ENCODE measurements around the gene COPA. TPM values are rescaled to one million over a fixed set of nuclear protein-coding genes. Genes with fewer than 3 reads are reported as not detected.

The COPA gene
- total RNA-seq, 1 donor from 2014 or later, result 178 TPM

- Mint-ChIP-seq H3K27me3 (ENCODE audit: unreplicated experiment) (no peaks in the 10 kb centered on the region), H3K9me3 (ENCODE audit: unreplicated experiment) (no peaks in the 10 kb centered on the region), H3K27ac (ENCODE audit: unreplicated experiment) (no peak overlapping the region), H3K4me3 (ENCODE audit: unreplicated experiment) (no peak overlapping the region), H3K36me3 (ENCODE audit: low read depth, unreplicated experiment) (peaks cover 30% of the 10 kb centered on the region), H3K4me1 (ENCODE audit: unreplicated experiment) (no peaks in the 10 kb centered on the region)
- TF ChIP-seq CTCF (IDR thresholded peaks at IDR 0.05; ENCODE audit: unreplicated experiment), result no peak
- no peak for DNase-seq (ENCODE audit: low spot score)
Measured at GRCh38 chr1:160325252-160325651, 17.8 kb downstream of the COPA start.

GRCh38 chr1:160322831-160323230 is 20.2 kb downstream of the COPA start:
- H3K4me3 Mint-ChIP-seq (ENCODE audit: unreplicated experiment), result no peak overlapping the region
- no peak for TF ChIP-seq CTCF (IDR thresholded peaks at IDR 0.05; ENCODE audit: unreplicated experiment)
- no peaks in the 10 kb centered on the region for H3K9me3 Mint-ChIP-seq (ENCODE audit: unreplicated experiment)
- no peaks in the 10 kb centered on the region for H3K27me3 Mint-ChIP-seq (ENCODE audit: unreplicated experiment)
- peaks cover 18% of the 10 kb centered on the region for H3K36me3 Mint-ChIP-seq (ENCODE audit: low read depth, unreplicated experiment)
- no peak for DNase-seq (ENCODE audit: low spot score)
- no peaks in the 10 kb centered on the region for H3K4me1 Mint-ChIP-seq (ENCODE audit: unreplicated experiment)
- H3K27ac Mint-ChIP-seq (ENCODE audit: unreplicated experiment), result no peak overlapping the region

GRCh38 chr1:160315359-160315758 is 27.7 kb downstream of the COPA start:
- H3K27ac Mint-ChIP-seq (ENCODE audit: unreplicated experiment), result no peak overlapping the region
- no peaks in the 10 kb centered on the region for H3K4me1 Mint-ChIP-seq (ENCODE audit: unreplicated experiment)
- no peaks in the 10 kb centered on the region for H3K9me3 Mint-ChIP-seq (ENCODE audit: unreplicated experiment)
- peaks cover 3% of the 10 kb centered on the region for H3K27me3 Mint-ChIP-seq (ENCODE audit: unreplicated experiment)
- TF ChIP-seq CTCF (IDR thresholded peaks at IDR 0.05; ENCODE audit: unreplicated experiment), result no peak
- no peak for DNase-seq (ENCODE audit: low spot score)
- no peak overlapping the region for H3K4me3 Mint-ChIP-seq (ENCODE audit: unreplicated experiment)
- H3K36me3 Mint-ChIP-seq (ENCODE audit: low read depth, unreplicated experiment), result peaks cover 42% of the 10 kb centered on the region

GRCh38 chr1:160309571-160309970 is 33.5 kb downstream of the COPA start:
- Mint-ChIP-seq H3K9me3 (ENCODE audit: unreplicated experiment) (no peaks in the 10 kb centered on the region), H3K27me3 (ENCODE audit: unreplicated experiment) (peaks cover 1% of the 10 kb centered on the region), H3K4me1 (ENCODE audit: unreplicated experiment) (peaks cover 14% of the 10 kb centered on the region), H3K36me3 (ENCODE audit: low read depth, unreplicated experiment) (peaks cover 43% of the 10 kb centered on the region), H3K4me3 (ENCODE audit: unreplicated experiment) (no peak overlapping the region), H3K27ac (ENCODE audit: unreplicated experiment) (no peak overlapping the region)
- TF ChIP-seq CTCF (IDR thresholded peaks at IDR 0.05; ENCODE audit: unreplicated experiment), result no peak
- no peak for DNase-seq (ENCODE audit: low spot score)

- H3K9me3 Mint-ChIP-seq (ENCODE audit: unreplicated experiment), result no peaks in the 10 kb centered on the region
- peaks cover 1% of the 10 kb centered on the region for H3K27me3 Mint-ChIP-seq (ENCODE audit: unreplicated experiment)
- peaks cover 14% of the 10 kb centered on the region for H3K4me1 Mint-ChIP-seq (ENCODE audit: unreplicated experiment)
- DNase-seq (ENCODE audit: low spot score), result no peak
- no peak overlapping the region for H3K4me3 Mint-ChIP-seq (ENCODE audit: unreplicated experiment)
- no peak overlapping the region for H3K27ac Mint-ChIP-seq (ENCODE audit: unreplicated experiment)
- H3K36me3 Mint-ChIP-seq (ENCODE audit: low read depth, unreplicated experiment), result peaks cover 41% of the 10 kb centered on the region
- no peak for TF ChIP-seq CTCF (IDR thresholded peaks at IDR 0.05; ENCODE audit: unreplicated experiment)
Measured at GRCh38 chr1:160309185-160309557, 33.9 kb downstream of the COPA start.

Measured in endothelial cell (in vitro differentiated cells).